Gastrocnemius medialis (tissue), 4 donors: Measurements from ENCODE around the gene SLC24A4. TPM values are rescaled to one million over a fixed set of nuclear protein-coding genes. Genes with fewer than 3 reads are reported as not detected.

ENCODE experiments used
- ATAC-seq, 2 donors: fragments of 150-250 bp; one replicate each; pipeline ENCODE4 v1.9.1; 2016
- DNase-seq, 2 donors: peaks; one replicate each; pipeline ENCODE4 v3.0.0-alpha.2; 2019
- H3K27ac ChIP-seq, 4 donors: fragments of 200-600 bp; sonication (generic); 1 replicate in 1 of 4; 2 replicates in 3 of 4; pipeline ENCODE4 v1.5.1; 2016 to 2018; ENCODE audit warnings: mild to moderate bottlenecking in 2 of 4, moderate library complexity in 1 of 4
- H3K27me3 ChIP-seq, 3 donors: fragments of 200-600 bp; sonication (generic) in 2 of 3; 1 replicate in 1 of 3; 2 replicates in 2 of 3; pipeline versions ENCODE4 v1.5.1 to v1.6.0; 2016 to 2019; ENCODE audit warnings: mild to moderate bottlenecking in 1 of 3, moderate library complexity in 1 of 3
- H3K36me3 ChIP-seq, 2 donors: fragments of 200-600 bp; sonication (generic) in 1 of 2; one replicate each; pipeline ENCODE4 v1.5.1; 2017 to 2018
- H3K4me1 ChIP-seq, 2 donors: fragments of 200-600 bp; sonication (generic) in 1 of 2; one replicate each; pipeline ENCODE4 v1.5.1; 2016 to 2017; ENCODE audit warnings: mild to moderate bottlenecking in 2 of 2
- H3K4me3 ChIP-seq, 4 donors: fragments of 200-600 bp; sonication (generic) in 3 of 4; 1 replicate in 1 of 4; 2 replicates in 3 of 4; pipeline ENCODE4 v1.5.1; 2016 to 2019; ENCODE audit warnings: mild to moderate bottlenecking in 2 of 4
- H3K9me3 ChIP-seq, 3 donors: fragments of 200-600 bp; sonication (generic) in 2 of 3; 1 replicate in 1 of 3; 2 replicates in 2 of 3; pipeline ENCODE4 v1.5.1; 2016 to 2019
- POLR2A ChIP-seq, 2 donors: fragments of 450-650 bp; IDR thresholded peaks; one replicate each; pipeline ENCODE4 v1.6.1; 2017; ENCODE audit warnings: antibody characterized with exemption in 2 of 2, mild to moderate bottlenecking in 2 of 2, moderate library complexity in 2 of 2
- in situ Hi-C, 4 donors: fragments of 200-750 bp; cut with MboI; loops; one replicate each; pipeline versions ENCODE4 v1.15.0 to v1.8.0; 2017; ENCODE audit warnings: low sequenced_read_pairs in 4 of 4
- intact Hi-C: fragments of 100-400 bp; cut with DNase I; formaldehyde crosslinking; loops from one replicate; pipeline ENCODE4 v1.15.1; 2023; ENCODE audit warnings: low total_unique reads
- total RNA-seq, 4 donors: library from RNA; depleted of rRNA; stranded (reverse); fragments of >200 nt; gene quantifications; one replicate each; pipeline versions ENCODE4 v1.1.0 to v1.2.3, GENCODE V29; 2016
- TF ChIP-seq, protein P1 (sequence below), 5 experiments: fragments of 450-650 bp in 3 of 5; fragments of 200-600 bp in 2 of 5; sonication (generic) in 2 of 5; IDR thresholded peaks in 4 of 5; conservative IDR thresholded peaks in 1 of 5; 1 replicate in 4 of 5; 2 replicates in 1 of 5; pipeline ENCODE4 v1.5.1; 2016 to 2019; ENCODE audit warnings: antibody characterized with exemption in 5 of 5, mild to moderate bottlenecking in 3 of 5, moderate library complexity in 3 of 5

The SLC24A4 gene
- total RNA-seq, 4 donors from 2014 or later, result 0.07 to 0.76 (median 0.50) TPM

DNA sequence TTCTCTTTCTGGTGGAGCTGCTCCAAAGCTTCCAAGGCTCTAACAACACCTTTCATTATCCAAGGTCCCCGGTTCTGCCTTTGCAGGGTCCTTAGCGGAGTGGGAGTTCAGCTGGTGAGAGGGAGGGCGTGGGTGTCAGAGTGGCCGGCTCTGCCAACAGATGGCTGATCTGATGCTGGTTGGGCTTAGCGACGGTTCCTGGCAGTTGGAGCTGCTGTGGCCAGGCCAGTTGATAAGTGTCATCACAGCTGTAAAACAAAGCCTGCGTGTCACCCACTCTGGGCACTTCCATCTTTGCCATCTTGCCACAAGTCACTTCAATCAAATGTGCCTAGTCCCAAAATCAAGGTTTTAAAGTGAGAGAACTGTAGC lies 226.9 kb downstream of the SLC24A4 start:
- no peak for TF ChIP-seq POLR2A (IDR thresholded peaks at IDR 0.05)
- TF ChIP-seq, protein P1, sequence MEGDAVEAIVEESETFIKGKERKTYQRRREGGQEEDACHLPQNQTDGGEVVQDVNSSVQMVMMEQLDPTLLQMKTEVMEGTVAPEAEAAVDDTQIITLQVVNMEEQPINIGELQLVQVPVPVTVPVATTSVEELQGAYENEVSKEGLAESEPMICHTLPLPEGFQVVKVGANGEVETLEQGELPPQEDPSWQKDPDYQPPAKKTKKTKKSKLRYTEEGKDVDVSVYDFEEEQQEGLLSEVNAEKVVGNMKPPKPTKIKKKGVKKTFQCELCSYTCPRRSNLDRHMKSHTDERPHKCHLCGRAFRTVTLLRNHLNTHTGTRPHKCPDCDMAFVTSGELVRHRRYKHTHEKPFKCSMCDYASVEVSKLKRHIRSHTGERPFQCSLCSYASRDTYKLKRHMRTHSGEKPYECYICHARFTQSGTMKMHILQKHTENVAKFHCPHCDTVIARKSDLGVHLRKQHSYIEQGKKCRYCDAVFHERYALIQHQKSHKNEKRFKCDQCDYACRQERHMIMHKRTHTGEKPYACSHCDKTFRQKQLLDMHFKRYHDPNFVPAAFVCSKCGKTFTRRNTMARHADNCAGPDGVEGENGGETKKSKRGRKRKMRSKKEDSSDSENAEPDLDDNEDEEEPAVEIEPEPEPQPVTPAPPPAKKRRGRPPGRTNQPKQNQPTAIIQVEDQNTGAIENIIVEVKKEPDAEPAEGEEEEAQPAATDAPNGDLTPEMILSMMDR (IDR thresholded peaks at IDR 0.05 in 4 of 5, conservative IDR thresholded peaks at IDR 0.05 in 1 of 5), result no peak
- no peaks in the 10 kb centered on the region for H3K9me3 ChIP-seq
- ATAC-seq (peak; percentile 32 to 41), DNase-seq (peak in 1 of 2 donors; percentile 37)
- H3K36me3 ChIP-seq, result no peaks in the 10 kb centered on the region
- intact Hi-C loops, result no loop called here
- H3K4me3 ChIP-seq, result no peak overlapping the region
- peaks cover 0 to 8% of the 10 kb centered on the region in 2 donors for H3K4me1 ChIP-seq
- H3K27me3 ChIP-seq, result no peaks in the 10 kb centered on the region
- H3K27ac ChIP-seq, result peak overlapping the region; percentile 57 to 71 (median 65)
- in situ Hi-C loops, result no loop called here

Other genes with a start within 250 kb of the SLC24A4 start
- gene ATXN3, start 216.6 kb upstream of the SLC24A4 start, total RNA-seq, result 10 to 100 TPM in 1 of 4 donors, 1 to 10 TPM in 3; 6.4 to 18.9 (median 8.5) TPM
- gene NDUFB1, start 201.5 kb upstream of the SLC24A4 start, total RNA-seq, result 1,000 to 10,000 TPM in 1 of 4 donors, 100 to 1,000 TPM in 3; 409 to 1,081 (median 454) TPM
- 100 to 1,000 TPM in 1 of 4 donors, 10 to 100 TPM in 3; 52.2 to 146 (median 58.6) TPM for gene CPSF2, start 201.2 kb upstream of the SLC24A4 start, total RNA-seq
- 1 to 10 TPM; 2.1 to 3.7 (median 2.6) TPM for gene RIN3, start 190.6 kb downstream of the SLC24A4 start, total RNA-seq